ENCODE measurements around the gene USP25. TPM values are rescaled to one million over a fixed set of nuclear protein-coding genes. Genes with fewer than 3 reads are reported as not detected.

The USP25 gene
- total RNA-seq, 1 experiment from 2014 or later, result 42.0 TPM

DNA sequence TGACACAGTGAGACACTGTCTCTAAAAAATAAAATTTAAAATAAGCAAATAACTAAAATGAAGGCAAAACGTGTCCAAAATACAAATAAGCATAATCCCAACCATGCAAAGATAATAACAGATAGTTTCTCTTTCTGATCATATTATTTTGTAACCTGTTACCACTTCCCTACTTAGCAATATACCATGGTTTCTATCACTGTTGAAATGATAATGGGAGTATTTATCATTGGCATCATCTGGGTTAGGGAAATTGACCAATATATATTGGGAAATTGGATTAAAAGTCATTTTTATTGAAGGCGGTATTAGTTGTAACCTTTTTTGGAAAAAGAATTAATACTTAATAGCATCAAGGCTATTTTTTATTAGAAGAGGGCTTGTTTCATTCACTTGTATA, 47.0 kb downstream of the USP25 start (continued):
- no peak for TF ChIP-seq ZBTB21 (CRISPR knock-in tag; IDR thresholded peaks at IDR 0.05; ENCODE audit: borderline replicate concordance)
- no peak for TF ChIP-seq JUN (CRISPR knock-in tag; IDR thresholded peaks at IDR 0.05)
- TF ChIP-seq, protein P1, sequence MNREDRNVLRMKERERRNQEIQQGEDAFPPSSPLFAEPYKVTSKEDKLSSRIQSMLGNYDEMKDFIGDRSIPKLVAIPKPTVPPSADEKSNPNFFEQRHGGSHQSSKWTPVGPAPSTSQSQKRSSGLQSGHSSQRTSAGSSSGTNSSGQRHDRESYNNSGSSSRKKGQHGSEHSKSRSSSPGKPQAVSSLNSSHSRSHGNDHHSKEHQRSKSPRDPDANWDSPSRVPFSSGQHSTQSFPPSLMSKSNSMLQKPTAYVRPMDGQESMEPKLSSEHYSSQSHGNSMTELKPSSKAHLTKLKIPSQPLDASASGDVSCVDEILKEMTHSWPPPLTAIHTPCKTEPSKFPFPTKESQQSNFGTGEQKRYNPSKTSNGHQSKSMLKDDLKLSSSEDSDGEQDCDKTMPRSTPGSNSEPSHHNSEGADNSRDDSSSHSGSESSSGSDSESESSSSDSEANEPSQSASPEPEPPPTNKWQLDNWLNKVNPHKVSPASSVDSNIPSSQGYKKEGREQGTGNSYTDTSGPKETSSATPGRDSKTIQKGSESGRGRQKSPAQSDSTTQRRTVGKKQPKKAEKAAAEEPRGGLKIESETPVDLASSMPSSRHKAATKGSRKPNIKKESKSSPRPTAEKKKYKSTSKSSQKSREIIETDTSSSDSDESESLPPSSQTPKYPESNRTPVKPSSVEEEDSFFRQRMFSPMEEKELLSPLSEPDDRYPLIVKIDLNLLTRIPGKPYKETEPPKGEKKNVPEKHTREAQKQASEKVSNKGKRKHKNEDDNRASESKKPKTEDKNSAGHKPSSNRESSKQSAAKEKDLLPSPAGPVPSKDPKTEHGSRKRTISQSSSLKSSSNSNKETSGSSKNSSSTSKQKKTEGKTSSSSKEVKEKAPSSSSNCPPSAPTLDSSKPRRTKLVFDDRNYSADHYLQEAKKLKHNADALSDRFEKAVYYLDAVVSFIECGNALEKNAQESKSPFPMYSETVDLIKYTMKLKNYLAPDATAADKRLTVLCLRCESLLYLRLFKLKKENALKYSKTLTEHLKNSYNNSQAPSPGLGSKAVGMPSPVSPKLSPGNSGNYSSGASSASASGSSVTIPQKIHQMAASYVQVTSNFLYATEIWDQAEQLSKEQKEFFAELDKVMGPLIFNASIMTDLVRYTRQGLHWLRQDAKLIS (CRISPR knock-in tag; IDR thresholded peaks at IDR 0.05; ENCODE audit: borderline replicate concordance), result no peak
- TF ChIP-seq, protein P2, sequence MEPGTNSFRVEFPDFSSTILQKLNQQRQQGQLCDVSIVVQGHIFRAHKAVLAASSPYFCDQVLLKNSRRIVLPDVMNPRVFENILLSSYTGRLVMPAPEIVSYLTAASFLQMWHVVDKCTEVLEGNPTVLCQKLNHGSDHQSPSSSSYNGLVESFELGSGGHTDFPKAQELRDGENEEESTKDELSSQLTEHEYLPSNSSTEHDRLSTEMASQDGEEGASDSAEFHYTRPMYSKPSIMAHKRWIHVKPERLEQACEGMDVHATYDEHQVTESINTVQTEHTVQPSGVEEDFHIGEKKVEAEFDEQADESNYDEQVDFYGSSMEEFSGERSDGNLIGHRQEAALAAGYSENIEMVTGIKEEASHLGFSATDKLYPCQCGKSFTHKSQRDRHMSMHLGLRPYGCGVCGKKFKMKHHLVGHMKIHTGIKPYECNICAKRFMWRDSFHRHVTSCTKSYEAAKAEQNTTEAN (CRISPR knock-in tag; IDR thresholded peaks at IDR 0.05), result no peak
- no peak for TF ChIP-seq TEAD1 (CRISPR knock-in tag; IDR thresholded peaks at IDR 0.05)
- no peak for TF ChIP-seq ARID4B (CRISPR knock-in tag; IDR thresholded peaks at IDR 0.05; ENCODE audit: borderline replicate concordance)
- TF ChIP-seq ZNF416 (CRISPR knock-in tag; IDR thresholded peaks at IDR 0.05), result no peak
- no peak for TF ChIP-seq TCF7 (CRISPR knock-in tag; IDR thresholded peaks at IDR 0.05; ENCODE audit: low read depth)
- no peak for TF ChIP-seq CDX4 (CRISPR knock-in tag; IDR thresholded peaks at IDR 0.05; ENCODE audit: borderline replicate concordance)
- TF ChIP-seq, protein P3, sequence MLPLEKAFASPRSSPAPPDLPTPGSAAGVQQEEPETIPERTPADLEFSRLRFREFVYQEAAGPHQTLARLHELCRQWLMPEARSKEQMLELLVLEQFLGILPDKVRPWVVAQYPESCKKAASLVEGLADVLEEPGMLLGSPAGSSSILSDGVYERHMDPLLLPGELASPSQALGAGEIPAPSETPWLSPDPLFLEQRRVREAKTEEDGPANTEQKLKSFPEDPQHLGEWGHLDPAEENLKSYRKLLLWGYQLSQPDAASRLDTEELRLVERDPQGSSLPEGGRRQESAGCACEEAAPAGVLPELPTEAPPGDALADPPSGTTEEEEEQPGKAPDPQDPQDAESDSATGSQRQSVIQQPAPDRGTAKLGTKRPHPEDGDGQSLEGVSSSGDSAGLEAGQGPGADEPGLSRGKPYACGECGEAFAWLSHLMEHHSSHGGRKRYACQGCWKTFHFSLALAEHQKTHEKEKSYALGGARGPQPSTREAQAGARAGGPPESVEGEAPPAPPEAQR (CRISPR knock-in tag; IDR thresholded peaks at IDR 0.05), result no peak

- DNase-seq (ENCODE audit: low spot score) (no peak), ATAC-seq (no peak)
- Mint-ChIP-seq H3K4me1 (peaks cover 3% of the 10 kb centered on the region; the same call in 1 of the 2 replicates), H3K4me3 (no peak overlapping the region), H3K27ac (no peak overlapping the region), H3K9me3 (peaks cover 10% of the 10 kb centered on the region; the same call in 1 of the 2 replicates), H3K36me3 (peaks cover 35% of the 10 kb centered on the region), H3K27me3 (ENCODE audit: low read depth) (no peaks in the 10 kb centered on the region)
- POLR2A ChIA-PET, result no interaction called here
- CTCF ChIA-PET, result no interaction called here
- TF ChIP-seq NR1H2 (CRISPR knock-in tag; IDR thresholded peaks at IDR 0.05) (no peak), NFYB (CRISPR knock-in tag; conservative IDR thresholded peaks at IDR 0.05; ENCODE audit: low read depth) (no peak), ZNF121 (CRISPR knock-in tag; IDR thresholded peaks at IDR 0.05) (no peak), EMX1 (CRISPR knock-in tag; IDR thresholded peaks at IDR 0.05) (no peak), IRF2 (CRISPR knock-in tag; IDR thresholded peaks at IDR 0.05; ENCODE audit: borderline replicate concordance, low read depth) (no peak)
- TF ChIP-seq, protein P4, sequence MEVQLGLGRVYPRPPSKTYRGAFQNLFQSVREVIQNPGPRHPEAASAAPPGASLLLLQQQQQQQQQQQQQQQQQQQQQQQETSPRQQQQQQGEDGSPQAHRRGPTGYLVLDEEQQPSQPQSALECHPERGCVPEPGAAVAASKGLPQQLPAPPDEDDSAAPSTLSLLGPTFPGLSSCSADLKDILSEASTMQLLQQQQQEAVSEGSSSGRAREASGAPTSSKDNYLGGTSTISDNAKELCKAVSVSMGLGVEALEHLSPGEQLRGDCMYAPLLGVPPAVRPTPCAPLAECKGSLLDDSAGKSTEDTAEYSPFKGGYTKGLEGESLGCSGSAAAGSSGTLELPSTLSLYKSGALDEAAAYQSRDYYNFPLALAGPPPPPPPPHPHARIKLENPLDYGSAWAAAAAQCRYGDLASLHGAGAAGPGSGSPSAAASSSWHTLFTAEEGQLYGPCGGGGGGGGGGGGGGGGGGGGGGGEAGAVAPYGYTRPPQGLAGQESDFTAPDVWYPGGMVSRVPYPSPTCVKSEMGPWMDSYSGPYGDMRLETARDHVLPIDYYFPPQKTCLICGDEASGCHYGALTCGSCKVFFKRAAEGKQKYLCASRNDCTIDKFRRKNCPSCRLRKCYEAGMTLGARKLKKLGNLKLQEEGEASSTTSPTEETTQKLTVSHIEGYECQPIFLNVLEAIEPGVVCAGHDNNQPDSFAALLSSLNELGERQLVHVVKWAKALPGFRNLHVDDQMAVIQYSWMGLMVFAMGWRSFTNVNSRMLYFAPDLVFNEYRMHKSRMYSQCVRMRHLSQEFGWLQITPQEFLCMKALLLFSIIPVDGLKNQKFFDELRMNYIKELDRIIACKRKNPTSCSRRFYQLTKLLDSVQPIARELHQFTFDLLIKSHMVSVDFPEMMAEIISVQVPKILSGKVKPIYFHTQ (CRISPR knock-in tag; IDR thresholded peaks at IDR 0.05), result no peak
- TF ChIP-seq, protein P5, sequence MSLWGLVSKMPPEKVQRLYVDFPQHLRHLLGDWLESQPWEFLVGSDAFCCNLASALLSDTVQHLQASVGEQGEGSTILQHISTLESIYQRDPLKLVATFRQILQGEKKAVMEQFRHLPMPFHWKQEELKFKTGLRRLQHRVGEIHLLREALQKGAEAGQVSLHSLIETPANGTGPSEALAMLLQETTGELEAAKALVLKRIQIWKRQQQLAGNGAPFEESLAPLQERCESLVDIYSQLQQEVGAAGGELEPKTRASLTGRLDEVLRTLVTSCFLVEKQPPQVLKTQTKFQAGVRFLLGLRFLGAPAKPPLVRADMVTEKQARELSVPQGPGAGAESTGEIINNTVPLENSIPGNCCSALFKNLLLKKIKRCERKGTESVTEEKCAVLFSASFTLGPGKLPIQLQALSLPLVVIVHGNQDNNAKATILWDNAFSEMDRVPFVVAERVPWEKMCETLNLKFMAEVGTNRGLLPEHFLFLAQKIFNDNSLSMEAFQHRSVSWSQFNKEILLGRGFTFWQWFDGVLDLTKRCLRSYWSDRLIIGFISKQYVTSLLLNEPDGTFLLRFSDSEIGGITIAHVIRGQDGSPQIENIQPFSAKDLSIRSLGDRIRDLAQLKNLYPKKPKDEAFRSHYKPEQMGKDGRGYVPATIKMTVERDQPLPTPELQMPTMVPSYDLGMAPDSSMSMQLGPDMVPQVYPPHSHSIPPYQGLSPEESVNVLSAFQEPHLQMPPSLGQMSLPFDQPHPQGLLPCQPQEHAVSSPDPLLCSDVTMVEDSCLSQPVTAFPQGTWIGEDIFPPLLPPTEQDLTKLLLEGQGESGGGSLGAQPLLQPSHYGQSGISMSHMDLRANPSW (CRISPR knock-in tag; conservative IDR thresholded peaks at IDR 0.05; ENCODE audit: low read depth), result no peak
- TF ChIP-seq, protein P6, sequence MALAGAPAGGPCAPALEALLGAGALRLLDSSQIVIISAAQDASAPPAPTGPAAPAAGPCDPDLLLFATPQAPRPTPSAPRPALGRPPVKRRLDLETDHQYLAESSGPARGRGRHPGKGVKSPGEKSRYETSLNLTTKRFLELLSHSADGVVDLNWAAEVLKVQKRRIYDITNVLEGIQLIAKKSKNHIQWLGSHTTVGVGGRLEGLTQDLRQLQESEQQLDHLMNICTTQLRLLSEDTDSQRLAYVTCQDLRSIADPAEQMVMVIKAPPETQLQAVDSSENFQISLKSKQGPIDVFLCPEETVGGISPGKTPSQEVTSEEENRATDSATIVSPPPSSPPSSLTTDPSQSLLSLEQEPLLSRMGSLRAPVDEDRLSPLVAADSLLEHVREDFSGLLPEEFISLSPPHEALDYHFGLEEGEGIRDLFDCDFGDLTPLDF (CRISPR knock-in tag; IDR thresholded peaks at IDR 0.05), result no peak
These were observed 52.2 kb downstream of the USP25 start for GRCh38 chr21:15781986-15782385.
